NB4 (cell line): Measurements from ENCODE around the gene BMP2.

Source experiments
- MYC ChIP-seq: IDR thresholded peaks from 2 replicates; pipeline ENCODE4 v1.6.1; 2011; ENCODE audit warnings: low read depth, low read length
- POLR2A ChIP-seq: IDR thresholded peaks from 2 replicates; pipeline ENCODE4 v1.6.1; 2011; ENCODE audit warnings: mild to moderate bottlenecking; ENCODE audit not compliant: insufficient read length; ENCODE audit errors: extremely low read depth
- TF ChIP-seq, protein P1 (sequence below): IDR thresholded peaks from one replicate; pipeline ENCODE4 v1.5.1; 2012; ENCODE audit warnings: low read depth, low read length
- TF ChIP-seq, protein P2 (sequence below): IDR thresholded peaks from 2 replicates; pipeline ENCODE4 v1.6.1; 2011; ENCODE audit warnings: low read depth, low read length

- TF ChIP-seq, protein P1, sequence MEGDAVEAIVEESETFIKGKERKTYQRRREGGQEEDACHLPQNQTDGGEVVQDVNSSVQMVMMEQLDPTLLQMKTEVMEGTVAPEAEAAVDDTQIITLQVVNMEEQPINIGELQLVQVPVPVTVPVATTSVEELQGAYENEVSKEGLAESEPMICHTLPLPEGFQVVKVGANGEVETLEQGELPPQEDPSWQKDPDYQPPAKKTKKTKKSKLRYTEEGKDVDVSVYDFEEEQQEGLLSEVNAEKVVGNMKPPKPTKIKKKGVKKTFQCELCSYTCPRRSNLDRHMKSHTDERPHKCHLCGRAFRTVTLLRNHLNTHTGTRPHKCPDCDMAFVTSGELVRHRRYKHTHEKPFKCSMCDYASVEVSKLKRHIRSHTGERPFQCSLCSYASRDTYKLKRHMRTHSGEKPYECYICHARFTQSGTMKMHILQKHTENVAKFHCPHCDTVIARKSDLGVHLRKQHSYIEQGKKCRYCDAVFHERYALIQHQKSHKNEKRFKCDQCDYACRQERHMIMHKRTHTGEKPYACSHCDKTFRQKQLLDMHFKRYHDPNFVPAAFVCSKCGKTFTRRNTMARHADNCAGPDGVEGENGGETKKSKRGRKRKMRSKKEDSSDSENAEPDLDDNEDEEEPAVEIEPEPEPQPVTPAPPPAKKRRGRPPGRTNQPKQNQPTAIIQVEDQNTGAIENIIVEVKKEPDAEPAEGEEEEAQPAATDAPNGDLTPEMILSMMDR: no peak
- TF ChIP-seq, protein P2, sequence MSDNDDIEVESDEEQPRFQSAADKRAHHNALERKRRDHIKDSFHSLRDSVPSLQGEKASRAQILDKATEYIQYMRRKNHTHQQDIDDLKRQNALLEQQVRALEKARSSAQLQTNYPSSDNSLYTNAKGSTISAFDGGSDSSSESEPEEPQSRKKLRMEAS: no peak
- TF ChIP-seq POLR2A (no peak), MYC (no peak; the same call in 1 of the 2 replicates)
Measured at GRCh38 chr20:6768228-6769140, 998 bp downstream of the BMP2 start.
